Osteoblast (primary cell): Measurements from ENCODE around the gene B3GNT7. TPM values are rescaled to one million over a fixed set of nuclear protein-coding genes. Genes with fewer than 3 reads are reported as not detected.

ENCODE experiments used
- DNase-seq: peaks from one replicate; pipeline ENCODE4 v3.0.0; 2011; ENCODE audit warnings: low spot score, mixed read lengths; ENCODE audit not compliant: insufficient read length; ENCODE audit errors: missing footprints
- H2AFZ ChIP-seq: 2 replicates; pipeline ENCODE4 v1.6.0; 2011; ENCODE audit warnings: mild to moderate bottlenecking, low read length
- H3K27ac ChIP-seq: 2 replicates; pipeline ENCODE4 v1.5.1; 2011; ENCODE audit warnings: mild to moderate bottlenecking, low read depth, low read length, moderate library complexity
- H3K27me3 ChIP-seq: 2 replicates; pipeline ENCODE4 v1.6.0; 2012; ENCODE audit warnings: mild to moderate bottlenecking, control low read depth, inconsistent platforms, low read length, moderate library complexity; ENCODE audit not compliant: insufficient read depth
- H3K36me3 ChIP-seq: 2 replicates; pipeline ENCODE4 v1.5.1; 2011; ENCODE audit warnings: mild to moderate bottlenecking, low read length, control low read depth, moderate library complexity; ENCODE audit not compliant: insufficient read depth
- H3K4me1 ChIP-seq: 2 replicates; pipeline ENCODE4 v1.5.1; 2011; ENCODE audit warnings: mild to moderate bottlenecking, low read length, control low read depth, moderate library complexity; ENCODE audit not compliant: insufficient read depth
- H3K4me2 ChIP-seq: 2 replicates; pipeline ENCODE4 v1.6.0; 2011; ENCODE audit warnings: mild to moderate bottlenecking, low read length; ENCODE audit not compliant: insufficient read depth
- H3K4me3 ChIP-seq: fragments of 200-600 bp; sonication (generic); 3 replicates; pipeline ENCODE4 v1.5.1; 2012; ENCODE audit warnings: mild to moderate bottlenecking, low read length, inconsistent platforms; ENCODE audit not compliant: insufficient read depth
- H3K79me2 ChIP-seq: 2 replicates; pipeline ENCODE4 v1.6.0; 2012; ENCODE audit warnings: mild to moderate bottlenecking, low read length, control low read depth, inconsistent platforms; ENCODE audit not compliant: insufficient read depth
- H3K9me3 ChIP-seq: 2 replicates; pipeline ENCODE4 v1.5.1; 2011; ENCODE audit warnings: low read depth, low read length, control low read depth
- H4K20me1 ChIP-seq: 2 replicates; pipeline ENCODE4 v1.6.0; 2012; ENCODE audit warnings: mild to moderate bottlenecking, low read length, control low read depth; ENCODE audit not compliant: insufficient read depth
- CTCF ChIP-seq: IDR thresholded peaks from 2 replicates; pipeline ENCODE4 v1.5.1; 2011; ENCODE audit warnings: mild to moderate bottlenecking, low read depth, low read length, moderate library complexity; ENCODE audit errors: extremely low read depth
- total RNA-seq: library from RNA; depleted of rRNA; stranded (reverse); fragments of >200 nt; gene quantifications from 2 replicates; pipeline ENCODE4 v1.2.3, GENCODE V29; 2012

Gene B3GNT7
- total RNA-seq, 1 donor = 0.72 TPM

GRCh38 chr2:231388725-231389346 is 6.7 kb upstream of the B3GNT7 start:
- no peaks in the 10 kb centered on the region for H3K36me3 ChIP-seq
- no peak for TF ChIP-seq CTCF
- DNase-seq = peak; percentile 68
- no peaks in the 10 kb centered on the region for H4K20me1 ChIP-seq
- peak overlapping the region; percentile 62 for H2AFZ ChIP-seq
- no peak overlapping the region for H3K4me3 ChIP-seq
- no peaks in the 10 kb centered on the region for H3K27me3 ChIP-seq
- peak overlapping the region; percentile 24 for H3K4me2 ChIP-seq
- H3K4me1 ChIP-seq = peaks cover 20% of the 10 kb centered on the region
- peaks cover 8% of the 10 kb centered on the region for H3K9me3 ChIP-seq
- no peak overlapping the region for H3K27ac ChIP-seq
- H3K79me2 ChIP-seq = no peaks in the 10 kb centered on the region

GRCh38 chr2:231390667-231391066 is 4.8 kb upstream of the B3GNT7 start:
- no peak overlapping the region for H2AFZ ChIP-seq
- no peaks in the 10 kb centered on the region for H3K36me3 ChIP-seq
- H3K4me1 ChIP-seq = peaks cover 20% of the 10 kb centered on the region
- H4K20me1 ChIP-seq = no peaks in the 10 kb centered on the region
- no peaks in the 10 kb centered on the region for H3K9me3 ChIP-seq
- TF ChIP-seq CTCF = no peak
- H3K4me2 ChIP-seq = no peak overlapping the region
- no peak overlapping the region for H3K4me3 ChIP-seq
- H3K79me2 ChIP-seq = no peaks in the 10 kb centered on the region
- no peak overlapping the region for H3K27ac ChIP-seq
- peak; percentile 83 for DNase-seq
- peaks cover 16% of the 10 kb centered on the region for H3K27me3 ChIP-seq

GRCh38 chr2:231391981-231392380 is 3.5 kb upstream of the B3GNT7 start:
- H3K36me3 ChIP-seq = no peaks in the 10 kb centered on the region
- no peak for TF ChIP-seq CTCF
- no peak overlapping the region for H3K27ac ChIP-seq
- H2AFZ ChIP-seq = no peak overlapping the region
- no peaks in the 10 kb centered on the region for H3K79me2 ChIP-seq
- no peaks in the 10 kb centered on the region for H4K20me1 ChIP-seq
- peaks cover 9% of the 10 kb centered on the region for H3K4me1 ChIP-seq
- peak; percentile 77 for DNase-seq
- H3K27me3 ChIP-seq = peaks cover 28% of the 10 kb centered on the region
- no peak overlapping the region for H3K4me2 ChIP-seq
- H3K4me3 ChIP-seq = no peak overlapping the region
- H3K9me3 ChIP-seq = no peaks in the 10 kb centered on the region

- no peaks in the 10 kb centered on the region for H3K9me3 ChIP-seq
Observed at GRCh38 chr2:231392431-231393148, 2.9 kb upstream of the B3GNT7 start.

More at GRCh38 chr2:231392431-231393148, 2.9 kb upstream of the B3GNT7 start:
- peak; percentile 81 for DNase-seq
- no peak overlapping the region for H3K4me2 ChIP-seq
- H4K20me1 ChIP-seq = no peaks in the 10 kb centered on the region
- peaks cover 5% of the 10 kb centered on the region for H3K4me1 ChIP-seq
- H3K4me3 ChIP-seq = no peak overlapping the region
- no peaks in the 10 kb centered on the region for H3K79me2 ChIP-seq
- H3K27me3 ChIP-seq = peaks cover 31% of the 10 kb centered on the region
- no peaks in the 10 kb centered on the region for H3K36me3 ChIP-seq
- H2AFZ ChIP-seq = no peak overlapping the region
- no peak for TF ChIP-seq CTCF
- H3K27ac ChIP-seq = no peak overlapping the region
